Heart left ventricle (tissue), 16 donors: ENCODE measurements around the gene RPS6KA2. TPM values are rescaled to one million over a fixed set of nuclear protein-coding genes. Genes with fewer than 3 reads are reported as not detected.

Experiments
- ATAC-seq, 4 donors: fragments of 200-7000 bp; cut with Tn5 transposase; one replicate each; pipeline ENCODE4 v1.9.1; 2020 to 2022; ENCODE audit warnings: moderate library complexity in 4 of 4, mild to moderate bottlenecking in 3 of 4, moderate number of reproducible peaks in 1 of 4
- DNase-seq, 5 donors: peaks; one replicate each; pipeline ENCODE4 v3.0.0-alpha.2; 2020
- H3K27ac ChIP-seq, 12 donors: fragments of 200-600 bp; sonication (generic) in 4 of 12; one replicate each; pipeline versions ENCODE4 v1.5.0 to v1.8.0; 2016 to 2022; ENCODE audit warnings: mild to moderate bottlenecking in 2 of 12
- H3K27me3 ChIP-seq, 9 donors: fragments of 200-600 bp; sonication (generic) in 2 of 9; one replicate each; pipeline versions ENCODE4 v1.5.1 to v1.8.0; 2016 to 2022; ENCODE audit warnings: mild to moderate bottlenecking in 3 of 9
- H3K36me3 ChIP-seq, 9 donors: fragments of 200-600 bp; sonication (generic) in 2 of 9; one replicate each; pipeline versions ENCODE4 v1.5.0 to v1.8.0; 2018 to 2022; ENCODE audit warnings: mild to moderate bottlenecking in 2 of 9
- H3K4me1 ChIP-seq, 12 donors: fragments of 200-600 bp; sonication (generic) in 4 of 12; one replicate each; pipeline versions ENCODE4 v1.5.0 to v1.8.0; 2016 to 2022; ENCODE audit warnings: mild to moderate bottlenecking in 3 of 12
- H3K4me3 ChIP-seq, 12 donors: fragments of 200-600 bp; sonication (generic) in 4 of 12; one replicate each; pipeline versions ENCODE4 v1.5.0 to v1.8.0; 2017 to 2022; ENCODE audit warnings: mild to moderate bottlenecking in 9 of 12, moderate library complexity in 4 of 12
- H3K9me3 ChIP-seq, 12 donors: fragments of 200-600 bp; sonication (generic) in 4 of 12; one replicate each; pipeline versions ENCODE4 v1.5.0 to v1.8.0; 2016 to 2022; ENCODE audit warnings: mild to moderate bottlenecking in 1 of 12
- CTCF ChIP-seq, 12 donors: fragments of 200-600 bp; sonication (generic) in 4 of 12; IDR thresholded peaks; one replicate each; pipeline versions ENCODE4 v1.5.0 to v1.8.0; 2018 to 2022; ENCODE audit warnings: antibody characterized with exemption in 12 of 12, mild to moderate bottlenecking in 5 of 12
- POLR2A ChIP-seq, 2 donors: fragments of 450-650 bp; IDR thresholded peaks; one replicate each; pipeline ENCODE4 v1.6.1; 2017; ENCODE audit warnings: antibody characterized with exemption in 2 of 2, mild to moderate bottlenecking in 2 of 2, moderate library complexity in 2 of 2
- WGBS, 4 donors: extraction: QIAGEN DNeasy Blood & Tissue Kit in 2 of 4; methylation state at CpG; one replicate each; pipeline versions ENCODE4 v1.1.5 to v1.1.7; 2013 to 2018; 5-methylcytosine and 5-hydroxymethylcytosine counted together
- intact Hi-C, 10 donors: fragments of 100-400 bp; cut with DNase I; formaldehyde crosslinking; loops; one replicate each; pipeline versions ENCODE4 v1.11.1 to v1.14.2; 2022
- polyA plus RNA-seq, 2 donors: library from polyadenylated mRNA; stranded (reverse); fragments of 200-250 nt; gene quantifications; one replicate each; pipeline ENCODE4 v1.2.3, GENCODE V29; 2013
- total RNA-seq, 9 donors: library from RNA; depleted of rRNA in 2 of 9; stranded (reverse); fragments of >200 nt in 2 of 9; fragmentation: NEBNext Ultra II Directional in 3 of 9; extraction: Animal tissue kit (Norgen Biotek cat#: 25700) in 3 of 9; gene quantifications; one replicate each; pipeline versions ENCODE4 v1.1.0 to v1.2.4, GENCODE V29; 2016 to 2023
- donor health status: ischemic (EF 13 %, LVEDD 7.1; RV severe dilation, severe dysfunction).
- donor health status: healthy with polysubstance abuse.
- donor health status: DM: no; HTN: yes; CAD: no.
- donor health status: DM: no; HTN: no; CAD: no.
- donor health status: ischemic (EF 25% LVEDD 6.9; RV normal size, moderate dysfunction).
- donor health status: ischemic (EF 25% LVEDD 5.7; RV mildly dilated, moderate dysfunction).
- donor health status: healthy.
- donor health status: DM: yes; HTN: yes; CAD: no.
- donor health status: ischemic (EF 35%, LVEDD 5.7; RV mildly dilated, moderate dysfunction).
- donor health status: nonischemic (EF 11% LVEDD 7.7; RV severe dilation, severe dysfunction).
- donor health status: DM: yes; HTN: yes; CAD: no.
- donor health status: PGD.
- donor health status: ischemic (EF 29% LVEDD 5.4; RV normal size, mild dysfunction).
- donor health status: nonischemic (EF 23%, LVEDD 6.1; RV moderate dilation, normal function).

RPS6KA2 gene
- total and polyA plus RNA-seq, 11 donors = 23.0 to 171 (median 91.6) TPM

DNA sequence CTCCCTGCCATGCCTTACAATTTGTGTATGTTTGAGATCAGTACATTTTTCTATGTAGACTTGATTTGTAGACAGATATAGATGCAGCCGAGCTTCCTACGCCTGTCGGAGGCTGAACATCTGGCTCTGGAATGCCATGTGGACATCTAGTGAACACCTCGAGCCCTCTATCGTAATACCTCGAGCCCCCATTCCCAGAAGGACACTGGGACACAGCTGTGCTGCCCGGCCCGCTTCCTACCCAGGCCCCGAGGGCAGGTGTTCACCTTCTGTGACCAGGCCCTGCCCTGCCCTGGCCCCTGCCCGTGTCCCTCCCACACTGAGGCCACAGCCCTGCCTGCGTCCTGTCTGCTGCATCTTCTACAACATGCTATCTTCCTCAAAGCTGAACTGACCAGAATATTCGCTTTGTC lies 12.9 kb downstream of the RPS6KA2 start:
- H3K9me3 ChIP-seq = no peaks in the 10 kb centered on the region
- peaks cover 0 to 13% (median 4%) of the 10 kb centered on the region in 9 donors for H3K36me3 ChIP-seq
- WGBS, 4 donors = 77 to 97% (median 88%) methylated on average over 12 of the region's 12 CpGs
- TF ChIP-seq CTCF (IDR thresholded peaks at IDR 0.05) (no peak), POLR2A (IDR thresholded peaks at IDR 0.05) (no peak)
- no peak overlapping the region for H3K4me3 ChIP-seq
- no peak for DNase-seq
- peaks cover 10 to 57% (median 32%) of the 10 kb centered on the region in 12 donors for H3K4me1 ChIP-seq
- H3K27me3 ChIP-seq = no peaks in the 10 kb centered on the region
- peak overlapping the region; percentile 19 to 82 (median 66) for H3K27ac ChIP-seq
- no peak for ATAC-seq
- intact Hi-C loops = loop anchor here in 2 of 10 donors (5.0 kb wide), 2 partner anchors 37 to 57 kb away; no protein-coding TSS in a partner anchor

DNA sequence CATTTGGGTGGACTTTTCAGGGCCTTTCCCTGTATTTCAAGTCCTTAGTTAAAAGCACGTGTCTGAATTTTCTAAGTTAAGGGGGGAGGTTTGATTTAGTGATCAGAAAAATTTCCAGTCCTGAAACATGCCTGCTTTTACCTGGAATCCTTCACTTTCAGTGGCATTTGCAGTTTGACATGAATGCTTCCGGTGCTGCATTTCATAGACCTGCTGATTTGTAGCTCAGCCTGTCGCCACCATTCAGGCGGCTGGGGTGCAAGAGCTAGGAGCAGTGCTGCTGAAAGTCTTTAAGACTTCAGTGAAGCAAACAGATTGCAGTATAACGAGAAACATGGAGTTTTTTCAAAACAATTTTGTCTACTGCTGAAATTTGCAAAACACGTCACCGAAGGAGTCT lies 14.0 kb downstream of the RPS6KA2 start:
- peak overlapping the region in 10 of 12 donors; percentile 5 to 82 (median 56) for H3K27ac ChIP-seq
- H3K4me3 ChIP-seq = no peak overlapping the region
- no peak for ATAC-seq
- no peak for TF ChIP-seq CTCF (IDR thresholded peaks at IDR 0.05)
- TF ChIP-seq POLR2A (IDR thresholded peaks at IDR 0.05) = no peak
- H3K36me3 ChIP-seq = peaks cover 0 to 7% (median 0%) of the 10 kb centered on the region in 9 donors
- H3K4me1 ChIP-seq = peaks cover 10 to 52% (median 32%) of the 10 kb centered on the region in 12 donors
- intact Hi-C loops = loop anchor here in 2 of 10 donors (5.0 kb wide), 2 partner anchors 36 to 56 kb away; no protein-coding TSS in a partner anchor
- no peaks in the 10 kb centered on the region for H3K9me3 ChIP-seq
- DNase-seq = no peak
- WGBS, 4 donors = 78 to 87% (median 83%) methylated on average over 7 of the region's 7 CpGs
- H3K27me3 ChIP-seq = no peaks in the 10 kb centered on the region

GRCh38 chr6:166612471-166612881 lies 14.6 kb downstream of the RPS6KA2 start:
- no peak for TF ChIP-seq CTCF (IDR thresholded peaks at IDR 0.05)
- TF ChIP-seq POLR2A (IDR thresholded peaks at IDR 0.05) = no peak
- Histone ChIP-seq H3K27ac (peak overlapping the region in 10 of 12 donors; percentile 5 to 82 (median 56)), H3K9me3 (no peaks in the 10 kb centered on the region), H3K36me3 (peaks cover 0 to 1% (median 0%) of the 10 kb centered on the region in 9 donors), H3K27me3 (no peaks in the 10 kb centered on the region), H3K4me1 (peaks cover 10 to 53% (median 32%) of the 10 kb centered on the region in 12 donors), H3K4me3 (no peak overlapping the region)
- WGBS, 4 donors = 56 to 67% (median 61%) methylated on average over 11 of the region's 11 CpGs
- DNase-seq (no peak), ATAC-seq (peak; percentile 29 to 73 (median 50))
- intact Hi-C loops = loop anchor here in 2 of 10 donors (1.0 to 5.0 kb wide), 3 partner anchors 35 to 55 kb away; no protein-coding TSS in a partner anchor

DNA sequence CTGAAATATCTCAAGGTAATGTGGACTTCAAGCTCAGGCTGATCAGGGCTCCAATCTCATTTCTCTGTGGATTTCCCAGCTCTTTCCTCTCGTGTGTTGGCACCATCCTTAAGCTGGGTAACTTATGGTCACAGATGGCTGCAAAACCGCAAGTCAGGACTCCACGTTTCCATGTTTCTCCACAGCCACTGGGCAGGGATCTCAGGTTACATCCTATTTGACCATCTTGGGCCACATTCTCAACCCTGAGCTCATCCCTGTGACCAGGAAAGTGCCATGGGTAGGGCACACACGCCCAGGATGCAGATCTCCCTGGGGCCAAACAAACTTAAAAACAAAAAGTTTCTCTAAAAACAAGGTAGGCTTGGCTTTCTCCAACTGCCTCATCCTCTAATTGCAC lies 15.4 kb downstream of the RPS6KA2 start:
- Histone ChIP-seq H3K36me3 (no peaks in the 10 kb centered on the region), H3K27me3 (no peaks in the 10 kb centered on the region), H3K4me3 (no peak overlapping the region), H3K27ac (peak overlapping the region in 1 of 12 donors; percentile 82), H3K4me1 (peaks cover 10 to 50% (median 31%) of the 10 kb centered on the region in 12 donors), H3K9me3 (no peaks in the 10 kb centered on the region)
- TF ChIP-seq POLR2A (IDR thresholded peaks at IDR 0.05) (no peak), CTCF (IDR thresholded peaks at IDR 0.05) (no peak)
- WGBS, 4 donors = 88 to 95% (median 93%) methylated on average over 4 of the region's 4 CpGs
- ATAC-seq = no peak
- no peak for DNase-seq
- intact Hi-C loops = loop anchor here in 2 of 10 donors (1.0 to 5.0 kb wide), 3 partner anchors 34 to 54 kb away; no protein-coding TSS in a partner anchor
